HG03135 (cell line): ENCODE data around the gene SCAMP2.
A peak's percentile ranks its signal among the peaks of the same experiment; 100 is the strongest.

Experiments
- ATAC-seq: cut with Tn5 transposase; IDR thresholded peaks from one replicate; pipeline ENCODE4 v1.9.1; 2021; ENCODE audit warnings: mild to moderate bottlenecking, moderate library complexity; ENCODE audit not compliant: unreplicated experiment

SCAMP2 gene

DNA sequence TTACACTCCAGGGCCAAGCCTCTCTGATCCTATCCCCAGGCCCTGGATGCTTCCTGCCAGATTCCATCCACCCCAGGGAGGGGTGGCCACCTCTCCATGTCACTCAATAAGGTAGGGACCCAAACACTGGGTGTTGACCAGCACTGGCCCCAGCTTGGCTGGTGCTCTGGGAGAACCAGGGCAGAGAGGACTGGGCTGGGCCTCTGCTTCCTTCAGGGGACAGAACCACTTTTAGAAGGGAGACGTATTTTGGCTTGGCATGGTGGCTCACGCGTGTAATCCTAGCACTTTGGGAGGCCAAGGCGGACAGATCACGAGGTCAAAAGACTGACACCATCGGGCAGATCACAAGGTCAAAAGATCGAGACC, 51.4 kb downstream of the SCAMP2 start:
- ATAC-seq: no peak

DNA sequence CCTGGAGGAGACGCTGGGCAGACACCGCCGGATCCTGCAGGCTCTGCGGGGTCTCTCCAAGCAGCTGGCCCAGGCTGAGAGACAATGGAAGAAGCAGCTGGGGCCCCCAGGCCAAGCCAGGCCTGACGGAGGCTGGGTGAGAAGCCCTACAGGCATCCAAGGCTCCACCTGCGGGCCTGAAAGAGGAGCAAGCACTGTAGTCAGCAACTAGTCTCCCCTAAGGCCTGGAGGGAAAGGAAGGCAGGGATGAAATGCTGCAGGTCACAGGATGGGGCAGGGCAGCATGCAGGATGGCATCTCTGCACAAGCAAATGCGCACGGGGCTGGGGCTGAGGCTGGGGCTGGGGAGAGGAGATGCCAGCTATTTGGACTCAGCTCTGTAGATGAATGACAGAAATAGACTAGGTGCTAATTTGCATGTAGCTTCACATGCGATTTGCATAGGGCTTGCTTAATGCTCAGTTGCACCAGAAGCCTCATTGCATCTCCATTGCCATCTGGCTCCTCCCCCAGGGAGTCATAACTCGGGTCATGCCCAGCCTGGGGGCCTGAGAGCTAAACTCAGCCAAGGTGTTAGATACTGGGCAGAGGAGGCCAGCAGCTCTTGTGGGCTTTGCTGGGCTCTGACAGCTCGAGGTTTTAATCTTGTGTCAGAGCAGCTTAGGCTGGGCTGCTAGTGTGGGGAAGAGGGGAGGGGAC, 51.9 kb downstream of the SCAMP2 start:
- peak; percentile 80 for ATAC-seq

DNA sequence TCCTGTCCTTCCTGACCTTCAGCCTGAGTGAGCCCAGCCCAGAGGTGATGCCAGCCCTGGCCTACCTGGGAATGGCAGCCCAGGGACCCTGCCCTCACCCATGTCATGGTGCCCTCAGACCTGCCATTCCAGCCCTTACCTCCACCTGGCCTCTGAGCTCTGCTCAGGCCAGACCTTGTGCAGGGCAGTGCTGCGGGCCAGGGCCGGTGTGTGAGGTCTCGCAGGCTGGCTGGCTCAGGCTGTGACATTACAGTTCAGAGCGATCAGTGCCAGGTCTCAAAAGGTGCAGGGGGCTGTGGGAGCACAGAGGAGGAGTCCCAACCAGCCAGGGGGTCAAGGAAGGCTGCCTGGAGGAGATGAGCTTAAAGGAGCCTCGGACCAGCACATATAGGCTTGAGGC, 53.1 kb downstream of the SCAMP2 start:
- no peak for ATAC-seq

DNA sequence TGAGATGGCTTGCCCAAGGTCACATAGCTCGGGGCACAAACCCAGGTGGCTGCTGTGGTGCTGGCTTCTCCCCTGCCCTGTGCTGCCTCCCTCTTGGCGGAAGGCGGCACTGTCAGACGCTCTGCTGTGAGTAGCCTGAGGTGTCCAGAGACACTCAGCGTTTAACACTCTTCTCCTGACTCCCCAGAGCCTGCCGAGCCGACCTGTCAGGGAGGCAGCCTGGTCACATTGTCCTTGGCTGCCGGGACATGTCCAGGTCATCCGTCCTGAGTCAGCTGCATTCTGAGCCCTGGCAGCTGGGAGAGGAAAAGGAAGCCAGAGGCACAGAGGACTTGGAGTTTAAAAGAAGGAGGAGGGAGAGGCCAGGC, 55.8 kb downstream of the SCAMP2 start:
- ATAC-seq: no peak

DNA sequence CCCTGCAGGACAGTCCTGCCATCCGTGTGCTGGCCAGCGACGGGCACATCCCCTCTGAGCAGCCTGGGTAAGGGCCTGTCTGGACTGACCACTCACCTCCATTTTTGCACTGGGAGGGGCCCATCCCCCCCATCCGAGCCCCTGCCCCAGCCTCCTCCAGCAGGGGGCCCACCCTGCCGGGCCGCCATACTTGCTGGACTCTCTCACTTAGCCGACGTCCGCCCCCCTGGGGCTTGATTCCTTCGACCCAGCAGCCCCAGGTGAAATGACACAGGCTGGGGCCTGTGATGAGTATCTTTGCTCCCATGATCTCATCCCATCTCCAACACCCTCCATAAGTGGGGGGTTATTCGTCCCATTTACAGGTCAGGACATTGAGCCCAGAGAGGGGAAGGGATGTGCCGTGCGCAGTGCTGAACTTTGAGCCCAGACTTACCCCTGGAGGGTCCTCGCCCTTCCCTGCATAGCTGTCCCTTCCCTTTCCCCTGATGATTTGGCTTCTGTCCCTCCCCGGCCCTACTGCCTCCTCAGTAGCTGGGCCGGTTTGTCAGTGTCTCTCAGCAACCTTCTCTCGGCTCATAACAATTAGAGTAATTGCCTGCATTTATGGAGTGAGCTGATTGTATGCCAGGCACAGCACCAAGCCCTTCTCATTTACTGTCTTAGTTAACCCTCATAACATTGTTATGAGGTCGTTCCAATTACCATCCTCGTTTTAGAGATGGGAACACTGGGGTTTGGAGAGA, 56.4 kb downstream of the SCAMP2 start:
- ATAC-seq: no peak

DNA sequence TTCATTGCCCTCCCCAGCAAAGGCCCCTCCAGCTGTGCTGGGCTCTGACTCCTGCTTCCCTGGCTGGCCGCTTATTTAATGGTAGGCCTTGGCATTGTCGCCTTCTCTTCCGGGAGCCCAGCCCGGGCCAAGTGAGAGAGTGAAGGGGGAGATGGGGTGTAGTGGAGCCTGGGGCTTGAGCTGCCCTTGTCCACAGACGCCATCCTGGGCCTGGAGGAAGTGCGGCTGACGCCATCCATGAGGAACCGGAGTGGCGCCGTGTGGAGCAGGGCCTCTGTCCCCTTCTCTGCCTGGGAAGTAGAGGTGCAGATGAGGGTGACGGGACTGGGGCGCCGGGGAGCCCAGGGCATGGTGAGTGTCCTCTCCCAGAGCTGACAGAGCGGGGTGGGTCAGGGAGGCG, 57.2 kb downstream of the SCAMP2 start:
- ATAC-seq: no peak

DNA sequence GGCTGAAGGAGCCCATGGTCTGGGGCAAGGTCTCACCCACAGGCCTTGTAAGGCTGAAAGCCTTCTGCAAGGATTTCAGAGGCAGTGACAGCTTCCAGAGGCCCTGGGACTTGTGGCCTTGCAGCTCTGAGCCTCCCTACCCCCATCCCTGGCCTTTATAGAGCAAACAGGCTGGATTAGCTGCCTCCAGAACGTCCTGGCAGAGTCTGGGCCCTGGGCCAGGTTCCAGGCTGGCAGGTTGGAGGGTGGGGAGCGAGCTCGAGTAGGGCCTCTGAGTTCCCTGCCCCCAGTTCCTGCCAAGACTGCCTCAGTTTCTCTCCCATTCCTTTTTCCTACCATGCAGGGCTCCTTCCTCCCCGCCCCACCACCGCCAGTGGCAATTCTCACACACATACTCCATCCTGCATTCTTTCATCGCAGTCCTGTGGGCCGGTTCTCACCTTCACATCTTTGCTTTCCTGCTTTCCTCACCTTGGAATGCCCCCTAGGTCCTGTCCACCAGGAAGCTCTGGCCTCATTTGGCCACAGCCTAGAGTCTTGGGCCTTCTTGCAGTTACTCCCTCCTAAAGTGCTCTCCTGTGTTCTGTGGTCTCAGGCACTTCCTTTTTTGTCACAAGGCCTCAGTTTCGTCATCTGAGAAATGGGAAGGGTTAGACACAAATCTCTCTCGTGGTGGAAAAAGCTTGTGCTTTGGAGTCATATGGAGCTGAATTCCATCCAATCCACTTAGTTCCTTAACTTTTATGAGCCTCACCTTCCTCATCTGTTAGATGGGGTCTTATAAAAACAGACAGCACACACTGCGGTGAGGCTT, 57.8 kb downstream of the SCAMP2 start:
- ATAC-seq: no peak

DNA sequence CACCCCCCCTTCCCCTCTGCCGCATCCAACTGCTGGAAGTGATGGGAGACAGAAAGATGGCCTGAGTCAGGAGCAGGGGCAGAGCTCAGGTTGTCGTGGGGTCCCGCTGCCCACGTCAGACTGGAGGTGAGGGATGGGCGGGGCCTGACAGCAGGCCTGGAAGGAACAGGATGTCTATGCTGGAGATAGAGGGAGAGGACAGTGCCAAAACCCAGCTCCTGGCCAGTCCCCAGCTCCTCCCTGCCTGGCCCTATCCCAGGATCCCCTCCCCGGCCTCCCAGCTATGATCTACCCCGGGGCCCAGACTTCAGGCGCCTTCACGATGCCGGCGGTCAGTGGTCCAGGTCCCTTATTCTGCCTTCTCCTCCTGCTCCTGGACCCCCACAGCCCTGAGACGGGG, 60.6 kb downstream of the SCAMP2 start, which contains the start of gene LMAN1L:
LMAN1L (plus strand) TSS at position 303 of the 400 bp plus-strand sequence; CDS start at position 323, 20 bp downstream.
- ATAC-seq: no peak

DNA sequence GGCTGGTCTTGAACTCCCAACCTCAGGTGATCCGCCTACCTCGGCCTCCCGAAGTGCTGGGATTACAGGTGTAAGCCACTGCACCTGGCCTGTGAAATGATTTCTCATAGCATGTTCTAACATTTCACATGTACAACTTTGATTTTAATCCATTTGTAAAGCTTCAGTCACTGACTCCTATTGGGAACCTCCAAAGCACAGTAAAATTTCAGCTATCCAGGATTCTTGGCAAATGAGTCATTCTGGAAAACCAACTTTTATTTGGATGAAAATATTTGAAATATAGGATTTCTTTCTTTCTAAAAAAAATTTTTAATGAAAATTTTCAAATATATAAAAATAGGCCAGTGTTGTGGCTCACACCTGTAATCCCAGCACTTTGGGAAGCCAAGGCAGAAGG, 63.2 kb downstream of the SCAMP2 start:
- ATAC-seq: no peak

DNA sequence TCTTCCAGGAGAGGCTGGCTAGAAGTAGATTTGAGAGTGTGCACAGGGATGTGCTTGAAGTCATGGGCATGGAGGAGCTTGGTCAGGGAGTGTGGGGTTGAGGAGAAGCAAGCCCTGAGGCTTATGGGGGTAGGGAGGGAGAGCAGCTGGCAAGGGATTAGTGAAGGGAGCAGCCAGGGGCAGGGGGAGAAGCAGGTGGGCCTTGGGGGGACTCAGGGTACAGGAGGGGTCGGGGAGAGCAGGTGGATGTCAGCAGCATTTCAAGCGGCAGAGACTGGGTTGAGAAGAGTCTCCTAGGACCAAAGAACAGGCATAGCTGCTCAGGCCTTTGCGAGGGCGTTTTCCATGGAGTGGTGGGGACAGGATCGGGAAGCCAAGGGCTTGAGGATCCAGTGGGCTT, 63.9 kb downstream of the SCAMP2 start:
- ATAC-seq: no peak

DNA sequence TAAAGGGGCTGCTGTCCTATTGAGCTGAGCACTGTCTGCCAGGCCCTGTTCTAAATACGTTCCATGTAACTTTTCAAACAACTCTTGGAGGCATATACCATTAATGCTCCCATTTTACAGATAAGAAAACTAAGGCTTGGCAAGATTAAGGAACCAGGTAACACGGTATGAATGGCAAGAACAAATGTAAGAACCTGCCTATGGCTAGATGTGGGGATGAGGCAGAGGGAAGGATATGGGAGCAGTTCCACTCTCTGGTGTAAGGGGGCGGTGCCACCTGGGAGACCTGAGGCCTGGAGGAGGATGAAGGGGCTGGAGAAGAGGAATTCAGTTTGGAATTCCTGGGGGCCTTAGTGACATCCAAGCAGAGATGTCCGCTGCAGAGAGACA, 64.3 kb downstream of the SCAMP2 start:
- no peak for ATAC-seq

DNA sequence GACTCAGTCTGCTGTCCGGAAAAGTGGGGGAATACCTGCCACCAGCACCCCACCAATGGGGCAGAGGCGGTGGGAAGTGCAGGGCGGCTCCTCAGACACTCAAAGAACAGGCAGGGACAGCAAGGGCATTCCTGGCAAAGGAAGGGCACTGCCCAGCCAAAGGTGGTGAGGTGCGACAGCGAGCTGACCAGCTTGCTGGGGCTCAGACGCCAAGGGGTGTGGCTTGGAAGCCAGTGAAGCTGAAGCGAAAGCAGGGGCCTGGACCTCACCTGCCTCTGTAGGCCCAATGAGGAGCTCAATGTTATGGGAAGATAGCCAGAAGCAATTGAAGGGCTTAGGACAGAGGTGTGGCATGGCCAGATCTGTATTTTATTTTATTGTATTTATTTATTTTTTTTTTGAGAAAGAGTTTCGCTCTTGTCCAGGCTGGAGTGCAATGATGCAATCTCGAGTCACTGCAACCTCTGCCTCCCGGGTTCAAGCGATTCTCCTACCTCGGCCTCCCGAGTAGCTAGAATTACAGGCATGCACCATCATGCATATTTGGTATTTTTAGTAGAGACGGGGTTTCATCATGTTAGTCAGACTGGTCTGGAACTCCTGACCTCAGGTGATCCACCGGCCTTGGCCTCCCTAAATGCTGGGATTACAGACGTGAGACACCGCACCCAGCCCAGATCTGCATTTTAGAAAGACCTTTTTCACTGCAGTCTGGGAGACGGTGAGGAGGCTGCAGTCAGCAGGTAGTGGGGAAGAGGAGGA, 64.9 kb downstream of the SCAMP2 start:
- no peak for ATAC-seq

DNA sequence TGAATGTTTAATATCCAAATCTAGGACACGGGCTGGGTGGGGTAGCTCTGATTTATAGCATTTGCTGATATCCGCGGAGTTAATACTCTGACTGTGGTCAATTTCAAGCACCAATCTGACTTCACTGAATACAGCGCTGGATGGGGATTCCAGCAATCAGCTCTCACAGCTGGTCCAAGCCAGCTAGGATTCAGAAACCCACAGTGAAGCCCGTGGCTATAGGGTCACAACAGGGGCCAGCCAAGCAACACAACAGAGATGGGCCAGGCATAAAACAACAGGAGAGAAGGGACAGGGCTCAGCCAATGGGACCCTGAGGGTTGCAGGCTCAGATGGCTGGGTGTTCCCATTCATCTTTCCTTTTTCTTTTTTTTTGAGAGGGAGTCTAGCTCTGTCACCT, 65.9 kb downstream of the SCAMP2 start:
- ATAC-seq: no peak

DNA sequence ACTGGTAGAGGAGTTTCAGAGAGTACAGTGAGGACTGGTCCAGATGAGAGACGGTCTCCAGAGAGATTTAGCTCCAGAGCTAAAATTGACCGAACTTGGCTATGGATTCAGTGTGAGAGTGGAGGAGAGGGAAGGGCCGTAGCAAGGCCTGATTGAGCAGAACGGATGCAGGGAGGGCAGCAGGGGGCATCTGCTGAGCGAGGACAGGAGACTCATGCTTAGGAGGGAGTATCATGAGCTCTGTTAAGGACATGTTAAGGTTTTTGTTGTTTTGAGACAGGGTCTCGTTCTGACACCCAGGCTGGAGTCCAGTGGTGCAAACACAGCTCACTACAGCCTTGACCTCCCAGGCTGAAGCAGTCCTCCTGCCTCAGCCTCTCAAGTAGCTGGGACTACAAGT, 68.2 kb downstream of the SCAMP2 start:
- no peak for ATAC-seq

DNA sequence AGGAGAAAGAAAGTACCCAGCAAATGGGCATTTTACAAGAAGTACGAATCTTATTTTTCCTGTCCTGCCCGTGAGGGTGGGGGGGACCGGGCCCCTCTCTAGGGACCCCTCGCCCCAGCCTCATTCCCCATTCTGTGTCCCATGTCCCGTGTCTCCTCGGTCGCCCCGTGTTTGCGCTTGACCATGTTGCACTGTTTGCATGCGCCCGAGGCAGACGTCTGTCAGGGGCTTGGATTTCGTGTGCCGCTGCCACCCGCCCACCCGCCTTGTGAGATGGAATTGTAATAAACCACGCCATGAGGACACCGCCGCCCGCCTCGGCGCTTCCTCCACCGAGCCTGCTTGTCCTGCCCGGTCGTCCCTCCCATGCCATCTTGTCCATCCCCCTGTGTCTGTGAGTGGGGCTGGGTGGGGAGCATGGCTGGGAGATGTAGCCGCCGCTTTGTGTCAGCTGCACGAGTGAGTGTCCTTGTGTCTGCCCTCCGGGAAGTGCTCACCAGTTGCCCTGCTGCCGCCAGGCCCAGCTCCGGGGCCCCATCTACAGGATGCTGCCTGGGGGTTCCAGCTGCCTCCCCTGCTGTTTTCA, 70.2 kb downstream of the SCAMP2 start:
- ATAC-seq: no peak

DNA sequence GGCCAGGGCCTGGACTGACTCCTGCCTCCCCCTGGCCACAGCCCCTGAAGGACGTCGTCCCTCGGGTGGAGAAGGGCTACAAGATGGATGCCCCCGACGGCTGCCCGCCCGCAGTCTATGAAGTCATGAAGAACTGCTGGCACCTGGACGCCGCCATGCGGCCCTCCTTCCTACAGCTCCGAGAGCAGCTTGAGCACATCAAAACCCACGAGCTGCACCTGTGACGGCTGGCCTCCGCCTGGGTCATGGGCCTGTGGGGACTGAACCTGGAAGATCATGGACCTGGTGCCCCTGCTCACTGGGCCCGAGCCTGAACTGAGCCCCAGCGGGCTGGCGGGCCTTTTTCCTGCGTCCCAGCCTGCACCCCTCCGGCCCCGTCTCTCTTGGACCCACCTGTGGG, 70.9 kb downstream of the SCAMP2 start:
- no peak for ATAC-seq

DNA sequence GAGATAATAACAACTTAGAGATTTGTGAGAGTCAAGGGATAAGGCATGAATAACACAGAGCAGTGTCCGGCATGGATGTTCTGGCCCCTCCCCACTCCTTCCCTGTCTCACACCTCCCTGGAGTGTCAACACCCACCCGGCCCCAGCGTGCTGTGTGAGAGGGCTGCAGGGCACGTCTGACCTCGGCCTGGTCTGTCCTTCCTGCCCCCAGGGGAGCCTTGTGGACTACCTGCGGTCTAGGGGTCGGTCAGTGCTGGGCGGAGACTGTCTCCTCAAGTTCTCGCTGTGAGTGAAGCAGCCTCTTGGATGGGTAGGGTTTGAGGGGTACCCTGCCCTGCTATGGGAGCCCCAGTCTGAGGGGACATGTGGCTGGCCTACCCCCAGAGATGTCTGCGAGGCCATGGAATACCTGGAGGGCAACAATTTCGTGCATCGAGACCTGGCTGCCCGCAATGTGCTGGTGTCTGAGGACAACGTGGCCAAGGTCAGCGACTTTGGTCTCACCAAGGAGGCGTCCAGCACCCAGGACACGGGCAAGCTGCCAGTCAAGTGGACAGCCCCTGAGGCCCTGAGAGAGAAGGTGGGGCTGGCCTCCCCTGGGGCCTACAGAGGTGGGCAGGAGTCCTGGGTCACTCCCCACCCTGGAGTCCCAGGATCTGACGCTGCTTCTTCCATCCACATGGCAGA, 71.7 kb downstream of the SCAMP2 start:
- no peak for ATAC-seq

DNA sequence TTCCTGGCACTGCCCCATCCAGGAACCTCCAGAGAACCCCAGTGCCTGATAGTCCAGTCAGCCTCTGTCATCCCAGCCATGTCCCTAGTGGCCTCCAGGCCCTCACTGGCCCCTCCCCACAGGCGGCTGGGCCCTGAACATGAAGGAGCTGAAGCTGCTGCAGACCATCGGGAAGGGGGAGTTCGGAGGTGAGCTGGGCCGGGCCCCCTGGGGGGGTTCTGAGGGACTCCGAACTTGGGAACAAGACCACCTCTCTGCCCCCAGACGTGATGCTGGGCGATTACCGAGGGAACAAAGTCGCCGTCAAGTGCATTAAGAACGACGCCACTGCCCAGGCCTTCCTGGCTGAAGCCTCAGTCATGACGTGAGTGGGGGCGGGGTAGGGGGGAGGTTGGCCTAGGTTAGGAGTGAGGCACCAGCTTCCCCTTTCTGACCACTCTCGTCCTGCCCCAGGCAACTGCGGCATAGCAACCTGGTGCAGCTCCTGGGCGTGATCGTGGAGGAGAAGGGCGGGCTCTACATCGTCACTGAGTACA, 72.5 kb downstream of the SCAMP2 start:
- no peak for ATAC-seq

DNA sequence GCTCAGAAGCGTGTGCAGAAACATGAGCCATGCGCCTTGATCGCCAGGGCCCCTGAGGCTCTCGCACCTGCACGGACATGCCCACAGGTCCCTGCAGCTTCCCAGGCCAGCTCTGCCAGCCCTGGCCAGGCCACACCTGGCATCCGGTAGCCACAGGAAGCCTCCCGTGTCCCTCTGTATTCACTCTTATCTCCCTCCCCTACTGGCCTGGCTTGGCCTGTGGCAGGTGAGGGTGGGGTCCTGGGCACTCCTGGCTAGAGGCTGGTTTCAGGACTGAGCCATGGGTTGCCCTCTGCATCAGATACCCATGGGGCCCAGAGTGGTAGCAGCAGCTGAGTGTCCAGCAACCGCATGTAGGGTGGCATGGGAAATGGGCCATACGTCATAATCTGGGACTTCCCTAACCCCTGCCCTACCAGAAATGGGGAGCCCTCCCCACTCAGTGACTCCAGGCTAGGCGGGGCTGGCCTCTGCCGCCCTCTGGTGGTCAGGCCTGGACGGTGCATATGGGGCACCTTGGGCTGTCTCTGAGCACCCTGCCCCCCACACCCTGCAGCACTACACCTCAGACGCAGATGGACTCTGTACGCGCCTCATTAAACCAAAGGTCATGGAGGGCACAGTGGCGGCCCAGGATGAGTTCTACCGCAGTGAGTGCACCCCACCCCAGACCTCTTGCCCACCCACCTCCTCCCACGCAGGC, 73.2 kb downstream of the SCAMP2 start:
- ATAC-seq: peak; percentile 56
